HUES64 (cell line): ENCODE measurements around the gene C16orf95.

Experiments used
- H3K27ac ChIP-seq: 2 replicates; pipeline ENCODE4 v1.7.0; 2013; ENCODE audit warnings: low read depth, low read length, inconsistent platforms
- H3K27me3 ChIP-seq: 2 replicates; pipeline ENCODE4 v1.6.1; 2013; ENCODE audit warnings: mild to moderate bottlenecking, low read length; ENCODE audit not compliant: insufficient read depth
- H3K36me3 ChIP-seq: 2 replicates; pipeline ENCODE4 v1.6.1; 2013; ENCODE audit warnings: mild to moderate bottlenecking, low read length; ENCODE audit not compliant: insufficient read depth
- H3K4me1 ChIP-seq: 2 replicates; pipeline ENCODE4 v1.6.1; 2013; ENCODE audit warnings: mild to moderate bottlenecking, low read length, moderate library complexity; ENCODE audit not compliant: insufficient read depth
- H3K4me3 ChIP-seq: 2 replicates; pipeline ENCODE4 v1.5.1; 2013; ENCODE audit warnings: mild to moderate bottlenecking, low read length, moderate library complexity
- H3K9ac ChIP-seq: 2 replicates; pipeline ENCODE4 v1.6.1; 2013; ENCODE audit warnings: mild to moderate bottlenecking, low read depth, low read length
- H3K9me3 ChIP-seq: 2 replicates; pipeline ENCODE4 v1.6.1; 2013; ENCODE audit warnings: low read depth, low read length; ENCODE audit not compliant: insufficient read depth
- WGBS: fragments of 150-250, 120-280 bp; methylation state at CpG from one replicate; pipeline ENCODE4 v1.1.7; 2013; ENCODE audit warnings: missing lambda C conversion rate; 5-methylcytosine and 5-hydroxymethylcytosine counted together

The C16orf95 gene

GRCh38 chr16:87336434-87337240 is 19.4 kb upstream of the C16orf95 start:
- peaks cover 46% of the 10 kb centered on the region for H3K36me3 ChIP-seq
- H3K27ac ChIP-seq = no peak overlapping the region
- WGBS = 93% methylated on average over 19 of the region's 19 CpGs
- no peaks in the 10 kb centered on the region for H3K27me3 ChIP-seq
- H3K9me3 ChIP-seq = no peaks in the 10 kb centered on the region
- no peak overlapping the region for H3K9ac ChIP-seq
- H3K4me1 ChIP-seq = no peaks in the 10 kb centered on the region
- no peak overlapping the region for H3K4me3 ChIP-seq

DNA sequence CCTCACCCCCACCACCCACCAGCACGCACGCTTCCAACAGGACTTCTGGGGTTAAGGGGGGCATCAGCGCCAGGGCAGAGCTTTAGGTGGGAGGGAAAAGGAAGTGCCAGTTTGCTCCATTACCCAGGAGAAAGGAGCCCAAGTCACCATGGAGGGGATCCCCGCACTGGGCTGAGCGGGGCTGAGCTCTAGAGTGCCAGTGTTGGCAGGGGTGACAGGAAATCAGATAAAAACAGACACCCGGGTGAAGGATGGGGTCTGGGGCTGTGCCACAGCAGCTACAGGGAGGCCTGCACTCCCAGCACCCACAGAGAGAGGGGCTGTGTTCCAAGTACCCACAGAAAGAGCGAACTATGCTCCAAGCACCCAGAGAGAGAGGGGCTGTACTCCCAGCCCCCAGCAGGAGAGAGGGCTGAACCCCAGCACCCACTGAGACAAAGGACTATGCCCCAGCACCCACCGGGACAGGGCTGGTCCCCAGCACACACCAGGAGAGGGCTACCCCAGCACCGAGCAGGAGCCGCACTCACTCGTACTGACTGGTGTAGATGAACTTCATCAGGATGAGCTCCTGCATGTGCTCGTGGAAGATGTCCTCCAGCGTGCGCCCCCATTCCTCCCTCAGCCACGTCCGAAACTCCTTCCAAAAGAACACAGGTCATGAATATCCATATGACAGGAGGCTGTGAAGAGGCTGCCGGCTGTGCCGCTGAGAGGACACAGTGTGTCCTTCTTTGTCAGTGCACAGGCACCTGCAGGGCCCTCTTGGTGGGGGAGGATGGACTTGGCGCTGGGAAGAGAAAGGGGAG is 18.6 kb upstream of the C16orf95 start:
- WGBS = 94% methylated on average over 19 of the region's 19 CpGs
- H3K9me3 ChIP-seq = no peaks in the 10 kb centered on the region
- H3K4me3 ChIP-seq = no peak overlapping the region
- H3K36me3 ChIP-seq = peaks cover 47% of the 10 kb centered on the region; the same call in 1 of the 2 replicates
- H3K4me1 ChIP-seq = no peaks in the 10 kb centered on the region
- H3K27ac ChIP-seq = no peak overlapping the region
- no peak overlapping the region for H3K9ac ChIP-seq
- no peaks in the 10 kb centered on the region for H3K27me3 ChIP-seq

DNA sequence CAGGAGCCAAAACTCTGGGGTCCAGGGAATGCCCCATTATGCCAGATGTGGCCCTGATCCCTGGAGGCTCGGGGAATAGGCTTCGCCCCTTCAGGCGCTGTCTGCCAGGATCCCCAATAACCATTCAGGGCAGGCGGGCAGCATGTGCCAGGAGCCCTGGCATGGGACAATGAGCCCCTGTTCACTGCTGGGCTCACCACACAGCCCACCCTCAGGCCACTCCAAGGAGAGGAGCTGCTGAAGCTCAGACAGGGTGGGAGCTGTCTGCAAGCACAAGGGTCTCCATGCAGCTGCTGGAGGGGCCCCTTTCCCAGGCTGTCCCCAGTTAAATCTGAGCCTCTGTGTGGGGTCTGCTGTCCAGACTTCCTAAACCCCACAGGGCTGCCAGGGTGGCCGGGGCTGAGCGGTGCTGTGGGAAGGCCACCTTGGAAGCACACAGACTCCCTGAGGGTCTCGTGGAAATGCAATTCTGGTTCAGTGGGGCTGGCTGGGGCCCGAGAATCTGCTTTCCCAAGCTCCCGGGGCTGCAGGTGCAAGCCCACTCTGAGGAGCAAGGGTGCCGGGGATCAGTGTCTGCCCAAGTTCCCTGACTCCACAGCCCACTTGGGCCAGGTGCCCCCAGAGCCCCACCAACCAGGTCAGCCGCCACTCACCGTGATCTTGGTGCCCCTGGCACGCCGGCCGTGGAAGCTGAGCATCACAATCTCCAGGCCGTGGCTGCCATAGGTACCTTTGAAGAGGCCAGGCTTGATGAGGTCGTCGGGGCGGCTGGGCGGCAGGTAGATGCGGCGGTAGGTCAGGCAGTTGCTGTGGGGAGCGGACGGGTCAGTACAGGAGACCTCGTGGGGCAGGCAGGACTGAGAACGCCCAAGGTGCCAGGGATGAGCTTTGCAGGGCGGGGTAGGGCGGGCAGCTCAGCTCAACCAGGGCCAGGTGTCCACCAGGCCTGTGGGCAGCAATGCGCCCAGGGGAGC is 17.7 kb upstream of the C16orf95 start:
- Histone ChIP-seq H3K27me3 (no peaks in the 10 kb centered on the region), H3K4me3 (no peak overlapping the region), H3K27ac (no peak overlapping the region), H3K4me1 (no peaks in the 10 kb centered on the region), H3K9me3 (no peaks in the 10 kb centered on the region), H3K36me3 (peaks cover 50% of the 10 kb centered on the region), H3K9ac (no peak overlapping the region)
- WGBS = 92% methylated on average over 29 of the region's 29 CpGs

GRCh38 chr16:87333581-87334331 is 16.6 kb upstream of the C16orf95 start:
- Histone ChIP-seq H3K4me3 (no peak overlapping the region), H3K9ac (no peak overlapping the region), H3K4me1 (no peaks in the 10 kb centered on the region), H3K27me3 (no peaks in the 10 kb centered on the region), H3K36me3 (peaks cover 49% of the 10 kb centered on the region), H3K27ac (no peak overlapping the region), H3K9me3 (no peaks in the 10 kb centered on the region)
- 96% methylated on average over 41 of the region's 41 CpGs for WGBS

DNA sequence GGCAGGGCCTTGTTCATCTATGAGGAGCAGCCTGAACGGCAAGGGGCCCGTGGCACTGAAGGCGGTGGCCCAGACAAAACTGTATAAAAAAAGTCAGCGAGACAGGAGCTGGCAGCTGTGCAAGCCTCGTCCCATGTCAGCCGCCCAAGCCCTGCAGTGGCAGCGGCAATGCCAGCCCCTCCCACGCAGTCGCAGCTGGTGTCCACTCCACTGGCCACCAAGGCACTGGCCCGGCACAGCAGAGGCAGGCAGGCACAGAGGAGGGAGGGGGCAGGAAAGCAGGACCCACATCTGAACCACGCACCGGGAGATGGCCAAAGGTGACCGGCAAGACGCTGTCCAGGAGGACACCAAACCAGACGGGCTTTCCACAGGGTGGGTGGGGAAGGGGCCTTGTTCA is 15.9 kb upstream of the C16orf95 start:
- H3K4me3 ChIP-seq = no peak overlapping the region
- no peaks in the 10 kb centered on the region for H3K27me3 ChIP-seq
- WGBS = 97% methylated on average over 15 of the region's 15 CpGs
- H3K9ac ChIP-seq = no peak overlapping the region
- no peaks in the 10 kb centered on the region for H3K4me1 ChIP-seq
- peaks cover 46% of the 10 kb centered on the region for H3K36me3 ChIP-seq
- H3K9me3 ChIP-seq = no peaks in the 10 kb centered on the region
- no peak overlapping the region for H3K27ac ChIP-seq

DNA sequence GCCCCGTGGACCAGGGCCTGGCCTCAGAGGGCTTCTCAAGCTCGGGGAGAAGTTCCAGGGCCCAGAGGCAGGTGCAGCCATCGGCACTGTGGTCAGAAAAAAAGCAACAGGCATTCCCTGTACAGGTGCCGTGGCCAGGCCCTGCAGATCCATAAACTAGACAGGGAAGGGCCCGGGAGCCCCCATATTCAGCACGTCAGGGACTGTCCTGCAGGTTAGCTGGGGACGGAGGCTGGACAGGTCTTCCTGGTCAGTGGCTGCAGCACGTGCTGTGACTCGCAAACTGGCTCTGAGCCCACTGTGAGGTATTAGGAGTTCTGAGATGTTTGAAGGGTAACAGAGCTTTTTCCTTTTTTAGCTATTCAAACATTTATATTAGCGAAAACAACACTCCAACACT is 15.0 kb upstream of the C16orf95 start:
- H3K9me3 ChIP-seq = no peaks in the 10 kb centered on the region
- peaks cover 46% of the 10 kb centered on the region for H3K36me3 ChIP-seq
- H3K27me3 ChIP-seq = no peaks in the 10 kb centered on the region
- no peak overlapping the region for H3K4me3 ChIP-seq
- H3K9ac ChIP-seq = no peak overlapping the region
- H3K27ac ChIP-seq = no peak overlapping the region
- 94% methylated on average over 10 of the region's 10 CpGs for WGBS
- H3K4me1 ChIP-seq = no peaks in the 10 kb centered on the region

DNA sequence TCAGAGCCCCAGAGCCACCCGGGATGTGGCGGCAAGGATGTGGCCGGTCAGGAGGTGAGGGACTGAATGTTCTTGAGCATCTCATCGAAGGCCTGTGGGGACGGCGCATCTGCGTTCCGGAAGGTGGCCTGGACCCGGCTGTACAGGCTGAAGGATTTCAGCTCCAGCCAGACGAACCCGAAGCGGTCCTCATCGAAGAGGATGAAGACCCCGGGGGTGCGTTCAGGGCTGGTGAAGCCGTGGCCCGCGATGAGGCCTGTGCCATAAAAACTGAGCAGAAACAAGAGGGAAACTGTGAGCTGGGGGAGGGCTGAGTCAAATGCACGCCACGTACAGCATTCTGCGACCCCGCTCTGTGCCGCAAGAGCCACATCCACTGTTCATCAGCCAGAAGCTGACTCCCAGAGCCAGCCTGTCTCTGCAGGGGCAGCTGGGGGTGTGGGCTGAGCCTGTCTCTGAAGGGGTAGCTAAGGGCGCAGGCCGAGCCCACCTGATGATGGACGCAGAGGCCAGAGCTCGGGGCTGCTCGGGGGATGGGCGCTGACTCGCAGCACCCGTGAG is 14.1 kb upstream of the C16orf95 start:
- H3K36me3 ChIP-seq = peaks cover 46% of the 10 kb centered on the region
- H3K9ac ChIP-seq = no peak overlapping the region
- no peak overlapping the region for H3K4me3 ChIP-seq
- H3K9me3 ChIP-seq = no peaks in the 10 kb centered on the region
- H3K27me3 ChIP-seq = no peaks in the 10 kb centered on the region
- H3K27ac ChIP-seq = no peak overlapping the region
- no peaks in the 10 kb centered on the region for H3K4me1 ChIP-seq
- 96% methylated on average over 31 of the region's 31 CpGs for WGBS

- 87% methylated on average over 15 of the region's 15 CpGs for WGBS
- peaks cover 44% of the 10 kb centered on the region for H3K36me3 ChIP-seq
- H3K4me1 ChIP-seq = no peaks in the 10 kb centered on the region
- H3K27me3 ChIP-seq = no peaks in the 10 kb centered on the region
- no peaks in the 10 kb centered on the region for H3K9me3 ChIP-seq
- H3K4me3 ChIP-seq = no peak overlapping the region
- H3K9ac ChIP-seq = no peak overlapping the region
- H3K27ac ChIP-seq = no peak overlapping the region
Observed at GRCh38 chr16:87330646-87331045, 13.5 kb upstream of the C16orf95 start.

DNA sequence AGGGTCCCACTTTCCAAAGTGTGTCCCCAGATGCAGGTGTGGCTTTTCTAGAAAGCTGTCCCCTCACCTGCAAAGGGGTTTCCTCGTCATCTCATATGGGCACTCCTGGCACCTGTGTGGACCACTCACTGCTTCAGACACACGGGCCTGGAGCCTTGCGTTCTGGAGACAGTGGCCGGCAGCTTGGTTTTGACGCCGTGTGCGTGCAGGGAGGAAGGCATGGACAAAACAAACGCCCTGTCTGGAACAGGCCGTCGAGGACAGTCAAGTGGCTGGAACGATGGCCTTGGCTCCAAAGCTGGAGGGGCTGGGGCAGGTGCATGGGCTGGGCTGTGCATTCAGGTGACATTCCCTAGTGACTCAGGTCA is 13.0 kb upstream of the C16orf95 start:
- Histone ChIP-seq H3K27ac (no peak overlapping the region), H3K4me1 (no peaks in the 10 kb centered on the region), H3K27me3 (no peaks in the 10 kb centered on the region), H3K9ac (no peak overlapping the region), H3K9me3 (no peaks in the 10 kb centered on the region), H3K4me3 (no peak overlapping the region), H3K36me3 (peaks cover 44% of the 10 kb centered on the region)
- 96% methylated on average over 11 of the region's 11 CpGs for WGBS
